Immature natural killer cell (primary cell): ENCODE measurements around the gene ARSA. TPM values are rescaled to one million over a fixed set of nuclear protein-coding genes. Genes with fewer than 3 reads are reported as not detected.
A peak's percentile ranks its signal among the peaks of the same experiment; 100 is the strongest.

Experiments used
- DNase-seq, 3 donors: peaks; one replicate each; pipeline ENCODE4 v3.0.0; 2022; ENCODE audit warnings: mixed read lengths in 1 of 3
- H3K27ac Mint-ChIP-seq, 6 donors: one replicate each; pipeline ENCODE4 v1.8.0; 2020; ENCODE audit warnings: mixed read lengths in 6 of 6, mild to moderate bottlenecking in 5 of 6, inconsistent platforms in 4 of 6, moderate library complexity in 3 of 6
- H3K27me3 Mint-ChIP-seq, 3 donors: one replicate each; pipeline ENCODE4 v1.8.0; 2020 to 2021; ENCODE audit warnings: low read depth in 3 of 3, mild to moderate bottlenecking in 3 of 3, mixed read lengths in 3 of 3, moderate library complexity in 3 of 3, inconsistent platforms in 1 of 3
- H3K36me3 Mint-ChIP-seq, 3 donors: one replicate each; pipeline ENCODE4 v1.8.0; 2020; ENCODE audit warnings: mixed read lengths in 3 of 3, inconsistent platforms in 2 of 3, mild to moderate bottlenecking in 2 of 3
- H3K4me1 Mint-ChIP-seq, 2 donors: one replicate each; pipeline ENCODE4 v1.8.0; 2020; ENCODE audit warnings: inconsistent platforms in 2 of 2, mild to moderate bottlenecking in 2 of 2, mixed read lengths in 2 of 2, moderate library complexity in 1 of 2
- H3K4me3 Mint-ChIP-seq, 5 donors: one replicate each; pipeline ENCODE4 v1.8.0; 2020; ENCODE audit warnings: mild to moderate bottlenecking in 5 of 5, mixed read lengths in 5 of 5, inconsistent platforms in 3 of 5, moderate library complexity in 3 of 5
- H3K9me3 Mint-ChIP-seq, 6 donors: one replicate each; pipeline ENCODE4 v1.8.0; 2020; ENCODE audit warnings: mild to moderate bottlenecking in 6 of 6, mixed read lengths in 6 of 6, inconsistent platforms in 4 of 6, moderate library complexity in 3 of 6
- polyA plus RNA-seq, 3 donors: library from polyadenylated mRNA; unstranded; fragments of 300-500 nt; fragmentation: Illumina TruSeq; gene quantifications; one replicate each; pipeline ENCODE4 v1.2.3, GENCODE V29; 2021

Gene ARSA
- polyA plus RNA-seq, 3 donors from 2014 or later = 3.8 to 11.2 (median 7.7) TPM

DNA sequence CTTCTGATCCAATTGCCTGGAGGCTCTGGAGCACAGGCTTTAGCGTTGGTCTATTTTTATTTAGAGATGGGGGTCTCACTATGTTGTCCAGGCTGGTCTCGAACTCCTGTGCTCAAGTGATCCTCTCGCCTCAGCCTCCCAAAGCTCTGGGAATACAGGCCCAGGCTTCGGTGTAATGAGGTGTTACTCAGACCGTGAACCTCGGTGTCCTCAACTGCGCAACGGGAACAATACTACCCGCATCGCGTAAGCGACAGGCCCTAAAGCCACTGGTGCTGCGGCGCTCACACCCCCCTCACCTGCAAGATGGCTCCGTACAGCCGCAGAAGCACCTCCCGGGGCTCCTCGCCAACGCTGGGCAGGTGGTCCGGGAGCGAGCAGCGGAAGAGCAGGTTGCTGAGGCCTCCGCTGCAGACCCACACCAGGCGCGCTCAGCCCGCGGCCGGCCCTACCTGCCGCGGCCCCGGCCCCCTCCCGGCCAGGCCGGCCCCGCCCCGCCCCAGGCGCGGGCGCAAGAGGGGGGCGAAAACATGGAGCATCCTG lies 45.9 kb downstream of the ARSA start:
- peak overlapping the region; percentile 84 to 94 (median 93) for H3K4me3 Mint-ChIP-seq
- H3K9me3 Mint-ChIP-seq = no peaks in the 10 kb centered on the region
- peak overlapping the region; percentile 74 to 97 (median 84) for H3K27ac Mint-ChIP-seq
- no peak for DNase-seq
- peaks cover 0 to 3% (median 3%) of the 10 kb centered on the region in 3 donors for H3K36me3 Mint-ChIP-seq
- peaks cover 0 to 7% (median 6%) of the 10 kb centered on the region in 3 donors for H3K27me3 Mint-ChIP-seq
- peaks cover 13 to 34% of the 10 kb centered on the region in 2 donors for H3K4me1 Mint-ChIP-seq

DNA sequence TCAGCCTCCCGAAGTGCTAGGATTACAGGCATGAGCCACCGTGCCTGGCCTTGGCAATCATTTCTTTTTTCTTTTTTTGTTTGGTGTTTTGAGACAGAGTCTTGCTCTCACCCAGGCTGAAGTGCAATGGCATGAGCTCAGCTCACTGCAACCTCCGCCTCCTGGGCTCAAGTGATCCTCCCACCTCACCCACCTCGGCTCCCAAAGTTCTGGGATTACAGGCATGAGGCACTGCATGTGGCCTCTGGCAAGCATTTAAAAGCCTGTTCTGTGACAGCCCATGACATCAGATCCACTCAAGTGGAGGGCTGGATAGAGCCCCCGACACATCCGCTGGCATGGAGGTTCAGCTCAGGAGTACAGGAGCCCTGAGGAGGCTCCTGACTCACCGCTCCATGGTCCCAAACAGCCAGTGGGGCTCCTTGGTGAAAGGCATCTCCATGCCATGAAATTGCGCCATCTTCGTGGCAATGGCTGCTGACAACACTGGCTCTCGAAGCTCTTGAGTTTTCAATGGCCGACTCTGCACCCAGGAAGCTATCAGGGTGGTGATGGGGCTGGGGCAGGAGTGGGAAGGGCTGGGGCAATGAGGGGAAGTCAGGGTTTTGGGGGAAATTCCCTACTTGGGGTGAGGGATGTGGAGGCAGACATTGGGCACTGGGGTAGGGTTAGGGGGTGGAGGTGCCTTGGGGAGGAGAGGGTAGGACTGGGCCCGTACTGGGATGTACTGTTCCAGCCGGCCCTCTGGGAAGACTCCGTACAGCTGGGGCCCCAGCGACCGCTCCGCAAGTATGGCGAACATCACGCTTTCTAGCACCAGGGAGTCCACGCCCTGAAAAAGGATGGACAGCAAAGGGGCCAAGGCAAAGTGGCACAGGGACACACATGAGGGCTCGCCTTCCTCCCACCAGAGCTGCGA lies 46.7 kb downstream of the ARSA start:
- no peaks in the 10 kb centered on the region for H3K9me3 Mint-ChIP-seq
- no peak for DNase-seq
- H3K27ac Mint-ChIP-seq = peak overlapping the region; percentile 74 to 89 (median 84)
- peaks cover 0 to 4% (median 3%) of the 10 kb centered on the region in 3 donors for H3K36me3 Mint-ChIP-seq
- peaks cover 13 to 36% of the 10 kb centered on the region in 2 donors for H3K4me1 Mint-ChIP-seq
- H3K4me3 Mint-ChIP-seq = peak overlapping the region; percentile 80 to 84 (median 84)
- peaks cover 0 to 7% (median 6%) of the 10 kb centered on the region in 3 donors for H3K27me3 Mint-ChIP-seq

GRCh38 chr22:50579752-50580151 lies 48.2 kb downstream of the ARSA start:
- H3K4me3 Mint-ChIP-seq = no peak overlapping the region
- H3K4me1 Mint-ChIP-seq = peaks cover 13 to 36% of the 10 kb centered on the region in 2 donors
- no peak for DNase-seq
- peaks cover 0 to 7% (median 6%) of the 10 kb centered on the region in 3 donors for H3K27me3 Mint-ChIP-seq
- H3K9me3 Mint-ChIP-seq = no peaks in the 10 kb centered on the region
- H3K27ac Mint-ChIP-seq = peak overlapping the region in 1 of 6 donors; percentile 58
- H3K36me3 Mint-ChIP-seq = peaks cover 0 to 7% (median 3%) of the 10 kb centered on the region in 3 donors

DNA sequence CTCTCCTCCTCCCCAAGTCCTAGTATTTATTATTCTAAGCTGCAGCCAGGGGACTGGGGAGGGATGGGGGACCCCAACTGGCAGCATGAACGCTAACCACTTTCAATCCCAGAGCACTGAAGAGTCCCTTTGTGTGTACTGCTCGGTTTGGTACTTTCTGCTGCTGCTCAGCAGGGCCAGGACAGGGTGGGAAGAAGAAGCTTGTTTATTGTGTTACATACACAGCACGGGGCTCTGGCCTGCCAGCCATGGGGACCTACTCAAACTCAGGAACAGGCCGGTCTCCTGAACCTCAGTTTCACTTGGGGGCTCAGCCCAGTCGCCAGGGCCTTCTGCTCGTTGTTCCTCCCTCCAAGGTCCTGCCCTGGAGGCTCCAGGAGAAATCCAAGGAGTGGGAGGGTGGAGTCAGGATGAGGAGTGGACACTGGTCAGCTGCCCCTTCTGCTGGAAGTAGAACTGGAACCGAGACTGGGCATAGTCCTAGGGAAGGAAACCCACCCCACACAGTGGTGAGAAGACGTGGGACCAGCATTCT lies 49.1 kb downstream of the ARSA start:
- peaks cover 0 to 7% (median 3%) of the 10 kb centered on the region in 3 donors for H3K36me3 Mint-ChIP-seq
- H3K4me1 Mint-ChIP-seq = peaks cover 13 to 35% of the 10 kb centered on the region in 2 donors
- no peak overlapping the region for H3K27ac Mint-ChIP-seq

DNA sequence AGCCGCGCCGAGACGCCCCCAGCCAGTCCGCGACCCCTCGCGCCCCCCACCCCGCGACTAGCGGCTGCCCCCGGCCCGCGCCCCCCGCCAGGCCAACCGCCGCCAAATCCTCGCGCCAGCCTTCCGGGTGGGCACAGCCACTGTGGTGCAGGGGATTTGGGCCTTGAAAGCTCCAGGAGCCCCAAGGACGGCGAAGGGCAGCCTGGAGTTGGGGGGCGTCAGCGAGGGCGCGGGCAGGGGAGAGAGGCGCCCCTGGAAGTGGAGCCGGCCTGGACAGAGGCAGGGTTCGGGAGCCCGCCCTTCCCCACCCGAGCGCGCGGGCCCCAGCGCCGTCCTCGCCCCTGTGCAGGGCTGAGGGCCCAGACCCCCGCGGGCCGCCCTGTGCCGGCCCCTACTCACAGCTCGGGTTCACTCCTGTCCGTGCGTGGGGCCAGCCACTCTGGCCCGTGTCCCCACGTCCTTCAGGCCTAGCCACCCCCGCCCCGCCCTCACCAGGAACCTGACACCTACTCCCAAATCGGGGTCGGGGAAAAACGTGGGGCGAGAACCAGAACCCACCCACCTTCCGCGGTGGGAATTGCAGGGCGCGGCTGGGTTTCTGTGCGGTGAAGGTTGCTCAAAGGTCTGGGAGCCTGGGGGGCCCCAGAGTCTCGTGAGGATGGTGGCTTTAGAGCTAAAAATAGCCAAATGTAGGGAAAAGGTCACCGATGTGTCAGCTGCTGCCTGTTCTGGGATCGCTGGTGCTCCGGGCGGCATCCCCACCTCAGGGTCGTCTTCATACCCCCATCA lies 49.8 kb downstream of the ARSA start, which contains the start of gene CPT1B:
CPT1B (minus strand) TSS at position 441 of the 789 bp plus-strand sequence. CDS start 512 bp downstream, outside the sequence.
- Mint-ChIP-seq H3K36me3 (peaks cover 0 to 7% (median 3%) of the 10 kb centered on the region in 3 donors), H3K4me1 (peaks cover 7 to 29% of the 10 kb centered on the region in 2 donors), H3K27ac (no peak within 1 kb of the TSS), H3K27me3 (peaks cover 0 to 7% (median 4%) of the 10 kb centered on the region in 3 donors), H3K9me3 (no peaks in the 10 kb centered on the region), H3K4me3 (peak within 1 kb of the TSS in 1 of 5 donors; percentile 33)
- DNase-seq = no peak

More for the DNA sequence above, 49.1 kb downstream of the ARSA start:
- no peaks in the 10 kb centered on the region for H3K9me3 Mint-ChIP-seq
- H3K27me3 Mint-ChIP-seq = peaks cover 0 to 7% (median 6%) of the 10 kb centered on the region in 3 donors
- no peak overlapping the region for H3K4me3 Mint-ChIP-seq
- no peak for DNase-seq

GRCh38 chr22:50577697-50577986 lies 50.3 kb downstream of the ARSA start:
- Mint-ChIP-seq H3K4me1 (peaks cover 5 to 26% of the 10 kb centered on the region in 2 donors), H3K27me3 (peaks cover 0 to 3% (median 2%) of the 10 kb centered on the region in 3 donors), H3K36me3 (peaks cover 0 to 7% (median 3%) of the 10 kb centered on the region in 3 donors), H3K27ac (no peak overlapping the region), H3K9me3 (no peaks in the 10 kb centered on the region), H3K4me3 (peak overlapping the region in 1 of 5 donors; percentile 33)
- DNase-seq = no peak

DNA sequence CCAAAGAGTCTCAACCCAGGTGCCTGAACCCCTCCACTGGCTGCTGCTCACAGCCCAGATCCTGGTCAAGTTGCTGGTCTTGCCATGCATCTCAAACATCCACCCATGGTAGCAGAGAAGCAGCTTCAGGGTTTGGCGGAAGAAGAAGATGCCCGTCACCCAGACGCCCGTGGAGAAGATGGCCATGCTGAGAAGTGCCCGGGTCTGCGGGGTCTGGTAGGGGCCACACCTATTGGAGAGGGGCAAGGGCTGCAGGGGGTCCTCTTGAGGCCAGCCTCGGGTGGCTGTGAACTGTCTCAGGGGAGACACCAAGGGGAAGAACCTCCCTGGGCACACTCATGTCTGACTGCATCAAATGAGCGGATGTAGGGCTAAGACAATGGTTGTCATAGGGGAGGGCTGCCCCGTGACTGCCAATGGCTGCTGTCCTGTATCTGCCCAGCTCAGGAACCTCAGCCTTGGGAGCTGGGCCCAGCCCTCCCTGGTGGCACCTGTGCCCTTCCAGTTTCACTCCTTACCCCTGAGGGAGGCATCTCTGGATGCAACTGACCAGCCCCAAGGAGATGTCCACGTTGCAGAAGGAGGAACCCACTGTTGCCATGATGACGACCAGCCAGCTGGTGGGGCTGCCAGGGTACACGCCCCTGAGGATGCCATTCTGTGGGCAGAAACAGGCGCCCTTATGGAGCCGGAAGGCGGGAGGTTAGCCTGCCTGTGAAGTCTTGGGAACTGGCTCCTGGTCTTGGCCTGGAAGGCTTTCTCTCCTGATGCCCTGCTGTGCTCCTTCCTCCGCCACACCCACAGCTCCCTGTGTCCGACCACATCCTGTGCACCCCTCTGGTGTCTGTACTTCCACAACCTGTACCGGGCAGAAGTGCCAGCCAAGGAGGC lies 50.9 kb downstream of the ARSA start:
- Mint-ChIP-seq H3K4me3 (peak overlapping the region in 1 of 5 donors; percentile 33), H3K9me3 (no peaks in the 10 kb centered on the region), H3K36me3 (peaks cover 0 to 7% (median 3%) of the 10 kb centered on the region in 3 donors), H3K27ac (no peak overlapping the region), H3K27me3 (peaks cover 2 to 3% (median 2%) of the 10 kb centered on the region in 3 donors), H3K4me1 (peaks cover 5 to 26% of the 10 kb centered on the region in 2 donors)
- no peak for DNase-seq

- H3K27me3 Mint-ChIP-seq = peaks cover 0 to 2% (median 2%) of the 10 kb centered on the region in 3 donors
- H3K9me3 Mint-ChIP-seq = no peaks in the 10 kb centered on the region
- no peak overlapping the region for H3K4me3 Mint-ChIP-seq
- H3K27ac Mint-ChIP-seq = no peak overlapping the region
- no peak for DNase-seq
- peaks cover 5 to 17% of the 10 kb centered on the region in 2 donors for H3K4me1 Mint-ChIP-seq
- peaks cover 0 to 7% (median 3%) of the 10 kb centered on the region in 3 donors for H3K36me3 Mint-ChIP-seq
These were observed 51.9 kb downstream of the ARSA start for GRCh38 chr22:50576070-50576469.

DNA sequence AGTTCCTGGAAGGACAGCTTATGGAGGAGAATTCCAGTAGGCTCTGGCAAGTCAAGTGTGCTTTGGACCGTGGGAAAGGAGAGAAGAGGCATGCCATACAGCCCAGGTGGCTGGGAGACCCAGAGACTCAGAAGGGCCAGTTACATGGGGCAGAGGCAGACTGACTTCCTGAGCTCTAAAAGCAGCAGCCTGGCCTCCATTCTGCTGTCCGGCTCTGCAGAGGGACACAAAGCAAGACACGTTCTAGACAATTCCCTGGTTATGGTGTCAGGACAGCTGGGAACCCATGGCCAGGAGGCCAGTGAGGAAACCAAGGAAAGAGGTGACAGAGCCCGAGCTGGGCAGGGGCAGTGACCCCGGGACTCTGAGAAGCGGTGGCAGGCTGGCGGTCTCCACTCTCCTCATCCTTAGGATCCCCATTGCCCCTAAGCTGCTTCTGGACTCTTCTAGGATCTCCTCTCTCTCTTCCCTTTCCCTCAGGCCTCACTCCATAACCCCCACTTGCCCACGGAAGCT lies 52.5 kb downstream of the ARSA start:
- Mint-ChIP-seq H3K36me3 (peaks cover 0 to 7% (median 3%) of the 10 kb centered on the region in 3 donors), H3K4me1 (peaks cover 5 to 13% of the 10 kb centered on the region in 2 donors), H3K27ac (peak overlapping the region in 1 of 6 donors; percentile 21), H3K27me3 (peaks cover 0 to 2% (median 2%) of the 10 kb centered on the region in 3 donors), H3K4me3 (no peak overlapping the region), H3K9me3 (no peaks in the 10 kb centered on the region)
- no peak for DNase-seq

Other genes with a start within 250 kb of the ARSA start
- 10 to 100 TPM; 12.1 to 42.8 (median 14.2) TPM for gene SBF1, start 153.1 kb downstream of the ARSA start, polyA plus RNA-seq
- under 1 TPM in 1 of 3 donors, not detected in 2; 0.38 TPM for gene ADM2, start 146.6 kb downstream of the ARSA start, polyA plus RNA-seq
- not detected for gene MIOX, start 141.3 kb downstream of the ARSA start, polyA plus RNA-seq
- 10 to 100 TPM; 16.3 to 40.4 (median 20.1) TPM for gene LMF2, start 120.5 kb downstream of the ARSA start, polyA plus RNA-seq
- 10 to 100 TPM; 41.8 to 46.7 (median 46.5) TPM for gene NCAPH2, start 119.9 kb downstream of the ARSA start, polyA plus RNA-seq
- gene SCO2, start 102.6 kb downstream of the ARSA start, polyA plus RNA-seq = 10 to 100 TPM in 1 of 3 donors, 1 to 10 TPM in 2; 8.3 to 14.8 (median 9.9) TPM
- 10 to 100 TPM; 21.2 to 31.2 (median 25.5) TPM for gene TYMP, start 98.1 kb downstream of the ARSA start, polyA plus RNA-seq
- gene KLHDC7B, start 82.3 kb downstream of the ARSA start, polyA plus RNA-seq = 1 to 10 TPM; 2.4 to 8.1 (median 4.5) TPM
- not detected for gene SYCE3, start 65.2 kb downstream of the ARSA start, polyA plus RNA-seq
- gene CPT1B, start 49.7 kb downstream of the ARSA start, polyA plus RNA-seq = 1 to 10 TPM in 1 of 3 donors, under 1 TPM in 1, not detected in 1; 0.09 to 2.9 TPM
- gene CHKB, start 45.3 kb downstream of the ARSA start, polyA plus RNA-seq = 10 to 100 TPM; 44.0 to 51.3 (median 49.4) TPM
- not detected for gene MAPK8IP2, start 27.4 kb downstream of the ARSA start, polyA plus RNA-seq
- not detected for gene SHANK3, start 44.7 kb upstream of the ARSA start, polyA plus RNA-seq
- gene ACR, start 110.1 kb upstream of the ARSA start, polyA plus RNA-seq = not detected
- gene RABL2B, start 155.5 kb upstream of the ARSA start, polyA plus RNA-seq = 10 to 100 TPM; 20.9 to 34.1 (median 29.6) TPM